Measurements from ENCODE around the gene SLIT3.

The SLIT3 gene

DNA sequence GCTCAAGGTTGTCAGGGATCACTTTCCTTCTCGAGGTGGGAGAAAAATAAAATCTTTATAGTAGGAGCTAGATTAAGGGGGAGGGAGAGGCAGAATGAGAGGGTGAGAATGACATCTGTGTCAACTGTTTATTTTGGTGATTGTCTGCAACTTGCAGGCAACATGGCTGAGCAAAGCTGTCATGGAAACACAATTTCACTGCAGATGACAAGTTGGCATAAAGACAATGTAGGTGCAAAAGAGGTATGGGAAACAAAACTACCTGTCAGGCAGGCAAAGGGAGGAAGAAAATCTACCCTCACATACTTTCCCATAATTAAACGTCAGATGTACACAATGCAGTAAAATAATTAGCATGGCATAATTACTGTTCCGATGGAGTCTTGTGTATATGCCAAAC, 167.4 kb downstream of the SLIT3 start:
- H3K4me1 Mint-ChIP-seq (ENCODE audit: low read depth) = no peaks in the 10 kb centered on the region
- H3K4me3 Mint-ChIP-seq = no peak overlapping the region
- no peaks in the 10 kb centered on the region for H3K27me3 Mint-ChIP-seq
- intact Hi-C loops (cut with micrococcal nuclease) = no loop called here
- no peaks in the 10 kb centered on the region for H3K9me3 Mint-ChIP-seq
- H3K36me3 Mint-ChIP-seq (ENCODE audit: low read depth) = no peaks in the 10 kb centered on the region
- no peak overlapping the region for H3K27ac Mint-ChIP-seq

DNA sequence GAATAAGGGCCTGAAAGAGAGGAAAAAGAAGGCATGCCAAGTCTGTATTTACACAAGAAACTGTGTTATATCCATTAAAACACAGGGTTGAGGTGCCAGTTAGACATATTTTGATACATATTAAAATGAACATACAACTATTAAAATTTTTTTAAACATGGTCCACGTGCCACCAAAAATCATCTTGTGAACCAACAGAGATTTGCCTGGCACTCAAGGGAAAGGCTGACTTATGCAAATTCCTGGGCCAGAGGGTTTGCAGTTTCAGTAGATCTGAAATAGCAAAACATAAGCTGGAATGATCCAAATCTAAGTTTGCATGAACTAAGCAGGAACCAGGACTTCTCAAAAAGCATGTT, 168.7 kb downstream of the SLIT3 start:
- no peak overlapping the region for H3K4me3 Mint-ChIP-seq
- H3K9me3 Mint-ChIP-seq = no peaks in the 10 kb centered on the region
- no peak overlapping the region for H3K27ac Mint-ChIP-seq
- intact Hi-C loops (cut with micrococcal nuclease) = no loop called here
- no peaks in the 10 kb centered on the region for H3K36me3 Mint-ChIP-seq (ENCODE audit: low read depth)
- no peaks in the 10 kb centered on the region for H3K27me3 Mint-ChIP-seq
- H3K4me1 Mint-ChIP-seq (ENCODE audit: low read depth) = no peaks in the 10 kb centered on the region

DNA sequence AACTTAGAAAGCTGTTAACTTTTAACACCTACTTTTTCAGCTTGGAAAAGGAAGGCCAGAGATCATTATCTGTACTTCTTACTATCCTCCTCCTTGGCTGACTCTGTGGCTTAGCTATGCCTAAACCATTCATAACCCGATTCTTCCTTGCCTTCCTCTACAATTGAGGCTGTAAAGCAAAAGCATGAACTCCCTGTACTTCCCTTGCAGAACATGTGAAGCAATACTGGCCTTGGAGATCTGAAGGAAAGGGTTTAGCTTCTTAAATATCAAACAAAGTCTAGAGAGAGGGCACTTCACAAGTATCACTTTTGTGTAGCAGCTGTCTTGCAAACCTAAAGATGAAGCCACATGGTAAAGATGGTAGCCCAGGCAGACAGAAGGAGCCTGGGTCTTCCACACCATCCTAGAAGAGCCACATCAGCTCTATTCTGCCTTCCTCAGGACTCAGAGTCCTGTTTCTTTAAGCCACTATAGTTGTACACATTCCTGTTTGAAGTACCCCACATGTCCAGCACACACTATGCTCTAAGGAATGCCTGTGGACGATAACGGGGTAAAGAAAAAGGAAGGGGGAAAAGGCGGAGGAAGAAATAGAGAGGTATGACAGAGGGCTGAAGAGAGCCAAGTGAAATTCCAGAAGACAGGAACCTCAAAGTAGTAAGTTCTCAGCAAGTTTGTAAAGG, 169.2 kb downstream of the SLIT3 start:
- Mint-ChIP-seq H3K36me3 (ENCODE audit: low read depth) (no peaks in the 10 kb centered on the region), H3K9me3 (no peaks in the 10 kb centered on the region), H3K4me1 (ENCODE audit: low read depth) (no peaks in the 10 kb centered on the region), H3K27ac (no peak overlapping the region), H3K27me3 (no peaks in the 10 kb centered on the region), H3K4me3 (no peak overlapping the region)
- intact Hi-C loops (cut with micrococcal nuclease) = no loop called here

DNA sequence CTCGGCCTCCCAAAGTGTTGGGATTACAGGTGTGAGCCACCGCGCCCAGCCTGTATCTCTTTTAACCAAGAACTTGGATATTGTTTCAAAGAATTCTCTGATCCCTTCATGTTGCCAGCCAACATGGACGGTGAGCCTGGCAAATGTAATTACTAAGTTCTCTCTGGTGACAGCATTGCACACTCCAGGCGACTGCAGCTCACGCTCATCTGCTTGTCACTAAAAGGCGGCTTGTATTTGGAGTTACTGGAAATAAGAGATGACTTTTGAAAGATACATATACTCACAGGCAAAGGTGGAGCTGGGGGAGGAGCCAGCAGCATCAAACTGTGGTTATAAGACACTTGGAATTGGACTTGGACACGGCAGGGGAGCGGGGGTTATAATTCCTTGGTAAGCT, 172.3 kb downstream of the SLIT3 start:
- Mint-ChIP-seq H3K36me3 (ENCODE audit: low read depth) (no peaks in the 10 kb centered on the region), H3K4me1 (ENCODE audit: low read depth) (no peaks in the 10 kb centered on the region), H3K4me3 (no peak overlapping the region), H3K27me3 (no peaks in the 10 kb centered on the region), H3K27ac (no peak overlapping the region), H3K9me3 (no peaks in the 10 kb centered on the region)
- intact Hi-C loops (cut with micrococcal nuclease) = no loop called here

DNA sequence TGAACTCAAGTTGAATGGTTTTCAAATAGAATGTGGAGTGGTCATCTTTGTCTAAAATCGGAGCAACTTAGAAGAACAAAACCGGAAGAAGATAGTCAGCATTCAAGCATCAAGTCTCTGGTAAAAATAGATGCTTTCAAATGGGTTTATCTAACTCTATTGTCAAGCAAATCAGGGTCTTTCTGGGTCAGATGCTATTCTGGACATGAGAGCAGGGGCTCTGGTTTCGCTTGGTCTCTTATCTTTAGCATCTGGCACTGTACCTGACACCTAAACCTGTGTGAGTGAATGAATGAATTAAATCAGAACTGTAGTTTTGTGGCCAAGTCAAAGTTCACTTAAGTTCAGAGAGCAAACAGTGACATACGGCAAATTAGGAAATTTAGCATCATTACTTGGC, 173.5 kb downstream of the SLIT3 start:
- Mint-ChIP-seq H3K9me3 (no peaks in the 10 kb centered on the region), H3K27me3 (no peaks in the 10 kb centered on the region), H3K4me3 (no peak overlapping the region), H3K4me1 (ENCODE audit: low read depth) (no peaks in the 10 kb centered on the region), H3K36me3 (ENCODE audit: low read depth) (no peaks in the 10 kb centered on the region), H3K27ac (no peak overlapping the region)
- intact Hi-C loops (cut with micrococcal nuclease) = no loop called here

DNA sequence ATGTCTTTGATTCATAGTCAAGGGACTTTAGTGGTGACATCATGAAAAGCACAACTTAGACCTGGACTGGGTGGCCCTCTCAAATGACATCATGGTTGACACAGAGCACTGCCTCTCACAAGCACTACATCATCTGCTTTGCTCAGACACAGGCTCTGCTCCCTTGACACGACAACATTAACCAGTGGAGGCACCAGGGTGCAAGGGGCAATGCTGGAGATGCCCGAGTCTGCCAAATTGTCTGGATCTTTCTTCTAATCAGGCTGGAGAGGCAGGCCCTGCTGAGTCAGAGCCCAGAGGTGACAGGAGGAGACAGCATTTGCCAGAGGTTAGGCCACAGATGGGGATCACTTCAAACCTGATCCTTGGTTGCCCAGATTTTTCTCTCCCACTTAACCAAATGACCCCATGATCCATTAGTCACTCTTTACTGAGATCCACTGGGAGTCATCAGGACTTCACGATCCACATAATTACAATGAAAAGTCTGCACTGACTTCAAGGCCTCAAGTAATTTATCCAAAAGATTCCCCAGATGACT, 174.4 kb downstream of the SLIT3 start:
- Mint-ChIP-seq H3K4me3 (no peak overlapping the region), H3K36me3 (ENCODE audit: low read depth) (no peaks in the 10 kb centered on the region), H3K4me1 (ENCODE audit: low read depth) (no peaks in the 10 kb centered on the region), H3K27ac (no peak overlapping the region), H3K27me3 (no peaks in the 10 kb centered on the region), H3K9me3 (no peaks in the 10 kb centered on the region)
- intact Hi-C loops (cut with micrococcal nuclease) = no loop called here

DNA sequence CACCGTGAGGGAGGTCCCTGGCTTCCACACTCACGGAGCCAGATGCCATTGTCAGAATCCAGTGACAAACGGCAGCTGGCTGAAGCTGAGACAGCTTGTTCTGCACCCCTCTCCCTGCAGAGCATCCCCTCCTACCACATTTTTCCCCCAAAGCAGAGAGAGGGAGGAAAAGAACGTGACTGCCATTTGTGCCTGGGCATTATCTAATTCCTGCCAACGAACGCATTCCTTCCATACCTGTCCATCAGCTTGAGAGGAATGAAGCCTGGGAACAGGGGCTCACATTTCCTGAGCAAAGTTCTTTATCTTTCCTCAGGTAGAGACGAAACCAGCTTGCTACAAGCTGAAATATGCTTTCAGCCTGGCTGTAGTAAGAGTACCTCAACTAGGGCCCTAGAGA, 175.4 kb downstream of the SLIT3 start:
- no peaks in the 10 kb centered on the region for H3K27me3 Mint-ChIP-seq
- no peak overlapping the region for H3K4me3 Mint-ChIP-seq

DNA sequence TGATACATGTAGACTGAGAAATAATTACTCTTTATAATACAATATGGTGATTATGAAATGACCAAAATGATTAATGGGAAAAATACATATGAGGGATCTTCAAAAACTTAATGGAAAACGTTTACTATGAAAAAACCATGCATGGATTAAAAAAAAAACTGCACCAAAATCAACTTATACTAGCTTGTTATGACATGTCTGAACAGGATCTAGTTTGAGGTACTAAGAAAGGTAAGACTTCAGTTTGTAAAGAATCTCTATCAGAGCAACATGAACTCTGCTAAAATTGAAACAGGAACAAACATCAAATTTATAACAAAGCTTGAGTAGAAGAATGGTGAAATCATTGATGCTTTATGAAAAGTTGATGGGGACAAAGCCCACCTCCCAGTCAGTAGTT, 178.0 kb downstream of the SLIT3 start:
- Mint-ChIP-seq H3K27ac (no peak overlapping the region), H3K36me3 (ENCODE audit: low read depth) (no peaks in the 10 kb centered on the region), H3K4me1 (ENCODE audit: low read depth) (no peaks in the 10 kb centered on the region), H3K9me3 (no peaks in the 10 kb centered on the region), H3K4me3 (no peak overlapping the region), H3K27me3 (peaks cover 1% of the 10 kb centered on the region)
- intact Hi-C loops (cut with micrococcal nuclease) = no loop called here

More for the DNA sequence above, 175.4 kb downstream of the SLIT3 start:
- Mint-ChIP-seq H3K36me3 (ENCODE audit: low read depth) (no peaks in the 10 kb centered on the region), H3K27ac (no peak overlapping the region), H3K9me3 (no peaks in the 10 kb centered on the region), H3K4me1 (ENCODE audit: low read depth) (no peaks in the 10 kb centered on the region)
- intact Hi-C loops (cut with micrococcal nuclease) = no loop called here

DNA sequence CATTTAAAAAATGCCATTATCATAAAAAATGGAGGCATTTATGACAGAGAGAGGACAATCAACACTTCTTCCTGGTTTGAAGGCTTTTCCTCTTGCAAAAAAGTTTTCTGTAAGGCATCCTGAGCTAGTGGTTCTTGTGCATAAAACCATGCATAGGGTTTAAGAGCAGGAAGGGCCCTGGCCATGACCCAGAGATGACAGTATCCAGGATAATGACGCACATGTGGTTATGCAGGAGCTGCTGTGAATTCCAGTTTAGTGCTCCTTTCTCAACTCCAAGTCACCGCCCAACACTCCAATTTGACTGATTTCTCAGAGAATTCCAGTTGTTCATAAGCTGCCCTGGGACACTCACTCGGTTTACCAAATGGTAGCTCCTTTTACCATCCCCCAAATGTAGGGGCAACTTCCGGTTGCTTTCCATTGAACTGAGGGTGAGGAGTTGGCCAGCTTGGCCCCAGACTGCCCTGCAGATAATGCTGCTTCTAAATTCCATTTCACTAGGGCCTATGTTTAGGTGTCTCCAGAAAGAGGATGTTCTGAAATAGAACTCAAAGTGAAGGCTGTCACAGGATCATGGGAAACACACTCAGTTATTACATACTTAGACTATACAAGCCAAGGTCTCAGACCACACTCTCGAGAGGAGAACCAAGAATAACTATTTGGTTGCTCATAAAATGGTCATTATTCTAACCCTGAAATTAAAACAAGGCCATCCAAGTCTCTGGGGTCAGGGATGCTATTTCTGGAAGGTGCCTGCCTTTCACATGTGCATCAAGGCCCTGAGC, 179.1 kb downstream of the SLIT3 start:
- intact Hi-C loops (cut with micrococcal nuclease) = no loop called here
- H3K36me3 Mint-ChIP-seq (ENCODE audit: low read depth) = no peaks in the 10 kb centered on the region
- peaks cover 1% of the 10 kb centered on the region for H3K27me3 Mint-ChIP-seq
- no peak overlapping the region for H3K4me3 Mint-ChIP-seq
- H3K27ac Mint-ChIP-seq = no peak overlapping the region
- no peaks in the 10 kb centered on the region for H3K4me1 Mint-ChIP-seq (ENCODE audit: low read depth)
- H3K9me3 Mint-ChIP-seq = no peaks in the 10 kb centered on the region

DNA sequence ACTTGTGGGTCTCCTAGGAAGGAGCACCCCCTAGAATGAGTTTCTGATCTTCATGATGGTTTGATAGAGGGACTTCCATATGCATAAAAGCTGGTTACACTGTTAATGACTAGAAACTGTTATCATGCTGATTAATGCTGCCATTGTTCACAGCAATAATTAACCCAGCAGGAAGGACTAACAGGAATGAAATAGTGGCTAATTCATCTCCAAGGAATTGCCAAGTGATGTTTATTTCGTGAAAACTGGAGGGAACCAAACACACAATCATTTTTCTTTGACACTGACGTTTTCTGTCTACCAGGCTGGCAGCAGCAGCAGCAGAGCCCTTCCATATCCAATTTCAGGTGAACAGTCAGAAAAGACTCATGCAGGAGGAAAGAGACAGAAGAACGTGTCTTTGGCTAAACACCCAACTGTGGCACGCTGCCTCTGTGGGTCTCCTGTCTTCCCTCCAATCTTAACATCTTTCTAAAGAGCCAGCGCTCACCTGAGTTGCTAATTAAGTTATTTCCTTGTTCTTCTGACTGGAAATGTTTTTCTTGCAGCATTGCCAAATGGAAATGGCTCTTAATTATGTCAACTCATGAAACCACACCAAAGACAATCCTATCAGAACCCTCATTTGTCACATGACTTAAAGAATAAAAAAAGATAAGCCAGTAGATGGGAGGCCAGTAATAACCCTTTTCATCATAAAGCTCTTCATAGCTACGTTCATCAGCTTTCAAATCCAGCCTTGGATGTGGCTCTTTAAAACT, 181.5 kb downstream of the SLIT3 start:
- Mint-ChIP-seq H3K4me3 (no peak overlapping the region), H3K4me1 (ENCODE audit: low read depth) (no peaks in the 10 kb centered on the region), H3K27me3 (peaks cover 1% of the 10 kb centered on the region), H3K36me3 (ENCODE audit: low read depth) (no peaks in the 10 kb centered on the region), H3K9me3 (no peaks in the 10 kb centered on the region), H3K27ac (no peak overlapping the region)
- intact Hi-C loops (cut with micrococcal nuclease) = no loop called here

DNA sequence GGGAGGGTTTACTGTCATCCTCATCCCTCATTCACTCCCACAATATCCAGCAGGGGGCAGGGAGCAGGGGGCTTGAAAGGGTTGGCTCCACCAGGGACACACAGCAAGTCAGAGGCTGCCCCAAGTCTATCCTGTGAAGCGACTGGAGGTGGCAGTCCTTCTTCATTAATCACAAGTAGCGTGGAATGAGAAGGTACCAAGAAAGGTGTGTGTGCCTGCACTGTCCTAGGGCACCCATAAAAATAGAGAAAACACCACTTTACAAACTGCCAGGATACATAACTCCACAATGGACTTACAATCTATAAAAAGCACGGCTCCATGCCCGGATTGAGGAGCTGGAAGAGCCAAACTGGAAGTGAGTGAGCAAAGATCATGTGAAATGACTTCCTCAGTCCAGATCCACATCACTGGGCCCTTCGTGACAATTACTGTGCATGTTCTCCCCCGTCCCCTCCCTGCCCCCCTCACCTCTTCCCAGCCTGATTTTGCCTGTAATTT, 183.9 kb downstream of the SLIT3 start:
- no peak overlapping the region for H3K4me3 Mint-ChIP-seq
- peaks cover 15% of the 10 kb centered on the region for H3K9me3 Mint-ChIP-seq
- peaks cover 1% of the 10 kb centered on the region for H3K27me3 Mint-ChIP-seq
- no peaks in the 10 kb centered on the region for H3K4me1 Mint-ChIP-seq (ENCODE audit: low read depth)
- H3K27ac Mint-ChIP-seq = no peak overlapping the region
- no peaks in the 10 kb centered on the region for H3K36me3 Mint-ChIP-seq (ENCODE audit: low read depth)
- intact Hi-C loops (cut with micrococcal nuclease) = no loop called here

DNA sequence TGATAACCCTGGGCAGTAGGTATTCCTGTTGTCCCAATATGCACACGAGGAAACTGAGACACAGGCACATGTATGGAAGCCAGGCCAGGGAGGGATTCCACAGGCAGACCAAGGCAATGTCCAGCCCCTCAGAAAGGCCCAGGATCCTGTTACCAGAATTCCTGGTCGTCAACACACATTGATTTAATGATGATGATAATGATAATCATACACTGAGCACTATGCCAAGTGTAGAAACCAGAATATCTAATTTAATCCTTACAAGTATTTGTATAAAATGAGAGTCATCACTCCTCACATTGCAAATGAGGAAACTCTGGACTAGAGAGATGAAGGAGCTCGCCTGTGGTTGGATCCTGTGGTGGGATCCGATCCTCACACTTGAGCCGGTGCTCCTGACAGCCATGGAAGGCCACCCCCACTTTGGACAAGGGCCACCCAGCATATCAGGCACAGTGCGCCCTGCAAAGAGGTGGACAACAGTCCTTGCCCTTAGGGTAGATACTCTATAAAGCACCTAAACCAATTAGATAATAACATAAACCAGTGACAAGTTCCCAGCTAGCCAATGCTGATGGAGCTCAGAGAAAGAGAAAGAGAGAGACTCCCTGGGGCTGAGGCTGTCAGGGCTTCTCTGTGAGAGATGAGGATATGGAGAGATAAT, 185.3 kb downstream of the SLIT3 start:
- no peaks in the 10 kb centered on the region for H3K4me1 Mint-ChIP-seq (ENCODE audit: low read depth)
- H3K36me3 Mint-ChIP-seq (ENCODE audit: low read depth) = no peaks in the 10 kb centered on the region
- H3K27ac Mint-ChIP-seq = no peak overlapping the region
- peaks cover 15% of the 10 kb centered on the region for H3K9me3 Mint-ChIP-seq
- peaks cover 1% of the 10 kb centered on the region for H3K27me3 Mint-ChIP-seq
- no peak overlapping the region for H3K4me3 Mint-ChIP-seq
- intact Hi-C loops (cut with micrococcal nuclease) = no loop called here

DNA sequence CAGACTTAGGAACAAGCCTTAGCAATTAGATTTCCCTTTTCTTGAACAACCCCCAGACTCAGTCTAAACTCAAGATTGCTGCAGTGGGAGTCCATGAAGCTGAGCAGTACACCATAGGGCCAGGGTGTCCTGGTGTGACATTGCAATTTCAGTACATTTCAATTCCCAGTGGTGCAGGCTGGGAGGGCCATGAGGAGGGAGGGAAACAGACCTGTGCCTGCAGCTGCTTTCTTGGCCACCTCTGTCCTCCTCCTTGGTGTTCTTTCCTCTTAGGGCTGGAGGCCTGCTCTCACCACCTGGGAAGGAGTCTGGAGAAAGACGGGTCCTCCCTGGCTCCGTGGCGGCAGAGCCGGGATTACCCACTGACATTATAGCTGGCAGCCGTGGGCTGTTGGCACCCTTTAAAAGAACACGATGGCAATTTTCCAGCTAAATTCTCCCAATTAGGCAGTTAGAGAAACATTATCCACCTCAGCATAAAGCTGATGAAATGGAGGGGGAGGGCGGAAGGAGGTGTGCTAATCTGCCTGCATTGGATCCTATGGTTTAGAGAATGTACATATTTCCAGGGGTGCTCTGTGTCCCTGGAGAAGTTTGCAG, 186.4 kb downstream of the SLIT3 start:
- no peaks in the 10 kb centered on the region for H3K4me1 Mint-ChIP-seq (ENCODE audit: low read depth)
- H3K9me3 Mint-ChIP-seq = peaks cover 15% of the 10 kb centered on the region
- no peak overlapping the region for H3K4me3 Mint-ChIP-seq
- no peak overlapping the region for H3K27ac Mint-ChIP-seq
- no peaks in the 10 kb centered on the region for H3K27me3 Mint-ChIP-seq
- H3K36me3 Mint-ChIP-seq (ENCODE audit: low read depth) = no peaks in the 10 kb centered on the region
- intact Hi-C loops (cut with micrococcal nuclease) = no loop called here
